SK-N-SH (cell line): ENCODE measurements around the gene STARD3NL.

ENCODE experiments used
- CHD2 ChIP-seq: fragments of 150-350 bp; IDR thresholded peaks from 2 replicates; pipeline ENCODE4 v1.6.1; 2018; ENCODE audit warnings: low read length; ENCODE audit not compliant: partially characterized antibody
- CTCF ChIP-seq: fragments of 200-600 bp; sonication (generic); IDR thresholded peaks from 2 replicates; pipeline ENCODE4 v1.6.1; 2017; ENCODE audit warnings: antibody characterized with exemption, mild to moderate bottlenecking, moderate library complexity
- RCOR1 ChIP-seq: fragments of 150-350 bp; IDR thresholded peaks from 2 replicates; pipeline ENCODE4 v1.6.1; 2017; ENCODE audit warnings: antibody characterized with exemption, low read length
- TF ChIP-seq, protein P1 (sequence below): IDR thresholded peaks from 2 replicates; pipeline ENCODE4 v1.4.0; 2012; ENCODE audit warnings: low read depth
- TF ChIP-seq, protein P2 (sequence below): fragments of 150-350 bp; IDR thresholded peaks from 2 replicates; pipeline ENCODE4 v1.6.1; 2016; ENCODE audit warnings: mild to moderate bottlenecking, low read depth, low read length

- TF ChIP-seq, protein P1, sequence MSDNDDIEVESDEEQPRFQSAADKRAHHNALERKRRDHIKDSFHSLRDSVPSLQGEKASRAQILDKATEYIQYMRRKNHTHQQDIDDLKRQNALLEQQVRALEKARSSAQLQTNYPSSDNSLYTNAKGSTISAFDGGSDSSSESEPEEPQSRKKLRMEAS, result no peak
- TF ChIP-seq, protein P2, sequence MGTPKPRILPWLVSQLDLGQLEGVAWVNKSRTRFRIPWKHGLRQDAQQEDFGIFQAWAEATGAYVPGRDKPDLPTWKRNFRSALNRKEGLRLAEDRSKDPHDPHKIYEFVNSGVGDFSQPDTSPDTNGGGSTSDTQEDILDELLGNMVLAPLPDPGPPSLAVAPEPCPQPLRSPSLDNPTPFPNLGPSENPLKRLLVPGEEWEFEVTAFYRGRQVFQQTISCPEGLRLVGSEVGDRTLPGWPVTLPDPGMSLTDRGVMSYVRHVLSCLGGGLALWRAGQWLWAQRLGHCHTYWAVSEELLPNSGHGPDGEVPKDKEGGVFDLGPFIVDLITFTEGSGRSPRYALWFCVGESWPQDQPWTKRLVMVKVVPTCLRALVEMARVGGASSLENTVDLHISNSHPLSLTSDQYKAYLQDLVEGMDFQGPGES, result no peak
- TF ChIP-seq CHD2 (no peak), CTCF (no peak), RCOR1 (no peak)
These were observed 4.4 kb downstream of the STARD3NL start for GRCh38 chr7:38182450-38182849.
